Activated T-helper 1 cell treated with anti-CD3 and anti-CD28 coated beads, Interleukin-12 subunit alpha, Interleukin-12 subunit beta, Interleukin-2, Interleukin-4 antibody, amounts not matched to agents 30 ng/mL and 10 ng/mL and 1 ng/mL, durations not matched to agents 14 hours and 24 hours and 36 hours (primary cell): Measurements from ENCODE around the gene GDF10. TPM values are rescaled to one million over a fixed set of nuclear protein-coding genes. Genes with fewer than 3 reads are reported as not detected.

Source experiments
- DNase-seq: peaks from one replicate; pipeline ENCODE4 v3.0.0; 2021; ENCODE audit warnings: low spot score
- H3K27ac Mint-ChIP-seq: one replicate; pipeline ENCODE4 v1.8.0; 2021; ENCODE audit warnings: mild to moderate bottlenecking, mixed read lengths
- H3K27me3 Mint-ChIP-seq: one replicate; pipeline ENCODE4 v1.8.0; 2022; ENCODE audit warnings: mild to moderate bottlenecking, moderate library complexity, mixed read lengths; ENCODE audit not compliant: insufficient read depth
- H3K36me3 Mint-ChIP-seq: one replicate; pipeline ENCODE4 v1.8.0; 2021; ENCODE audit warnings: low read depth, mixed read lengths
- H3K4me1 Mint-ChIP-seq: one replicate; pipeline ENCODE4 v1.8.0; 2021; ENCODE audit warnings: low read depth, mixed read lengths
- H3K4me3 Mint-ChIP-seq: one replicate; pipeline ENCODE4 v1.8.0; 2021; ENCODE audit warnings: mild to moderate bottlenecking, moderate library complexity, mixed read lengths
- H3K9me3 Mint-ChIP-seq: one replicate; pipeline ENCODE4 v1.8.0; 2021; ENCODE audit warnings: mixed read lengths
- intact Hi-C: fragments of 100-400 bp; cut with micrococcal nuclease; formaldehyde crosslinking; loops from one replicate; pipeline ENCODE4 v1.15.1; 2024
- total RNA-seq: library from RNA; stranded (reverse); gene quantifications from 2 replicates; pipeline ENCODE4 v1.2.3, GENCODE V29; 2022

Gene GDF10
- total RNA-seq, 1 donor from 2014 or later: 0.34 TPM

DNA sequence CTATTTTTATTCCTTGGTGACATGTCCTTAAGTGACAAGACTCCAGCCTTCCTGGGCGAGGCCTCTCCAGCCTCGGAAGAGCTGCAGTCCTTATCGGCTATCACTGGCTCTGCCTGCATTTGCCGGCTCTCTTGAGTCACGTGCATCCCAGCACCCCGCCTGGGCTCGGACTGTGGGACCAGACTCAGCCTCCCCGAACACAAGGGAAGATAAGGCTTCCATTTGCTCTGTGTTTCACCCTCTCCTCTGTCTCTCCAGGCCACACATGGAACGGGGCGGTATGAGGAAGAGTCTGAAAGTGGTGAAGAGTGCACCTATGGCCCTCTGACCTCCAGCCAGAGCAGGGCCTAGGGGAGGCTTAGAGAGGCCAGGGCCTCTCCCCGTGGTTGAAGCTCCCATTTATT, 26.9 kb downstream of the GDF10 start:
- H3K9me3 Mint-ChIP-seq: no peaks in the 10 kb centered on the region
- no peak for DNase-seq
- H3K27me3 Mint-ChIP-seq: no peaks in the 10 kb centered on the region
- H3K4me3 Mint-ChIP-seq: no peak overlapping the region
- intact Hi-C loops: no loop called here
- no peak overlapping the region for H3K27ac Mint-ChIP-seq
- no peaks in the 10 kb centered on the region for H3K4me1 Mint-ChIP-seq
- no peaks in the 10 kb centered on the region for H3K36me3 Mint-ChIP-seq

DNA sequence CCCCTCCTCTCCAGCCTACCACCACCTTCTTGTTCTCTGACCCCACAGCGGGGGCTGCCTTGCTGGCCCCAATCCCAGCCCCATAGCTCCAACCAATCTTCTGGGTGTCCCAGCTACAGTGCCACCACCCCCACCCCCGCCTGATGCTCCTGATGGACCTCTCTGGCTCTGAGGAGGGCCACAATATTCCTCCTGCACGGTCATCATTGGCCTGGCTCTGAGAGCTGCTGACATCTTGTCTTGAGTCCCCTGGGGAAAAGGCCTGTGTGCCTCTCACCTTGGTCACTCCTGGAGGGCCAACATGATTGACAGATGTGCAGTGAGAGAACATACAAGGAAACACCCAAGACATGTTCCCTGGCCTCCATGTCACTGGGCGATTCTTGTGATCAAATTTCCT, 29.9 kb downstream of the GDF10 start:
- Mint-ChIP-seq H3K4me3 (no peak overlapping the region), H3K27ac (no peak overlapping the region), H3K9me3 (no peaks in the 10 kb centered on the region), H3K36me3 (no peaks in the 10 kb centered on the region), H3K4me1 (no peaks in the 10 kb centered on the region), H3K27me3 (peaks cover 5% of the 10 kb centered on the region)
- intact Hi-C loops: no loop called here
- no peak for DNase-seq

DNA sequence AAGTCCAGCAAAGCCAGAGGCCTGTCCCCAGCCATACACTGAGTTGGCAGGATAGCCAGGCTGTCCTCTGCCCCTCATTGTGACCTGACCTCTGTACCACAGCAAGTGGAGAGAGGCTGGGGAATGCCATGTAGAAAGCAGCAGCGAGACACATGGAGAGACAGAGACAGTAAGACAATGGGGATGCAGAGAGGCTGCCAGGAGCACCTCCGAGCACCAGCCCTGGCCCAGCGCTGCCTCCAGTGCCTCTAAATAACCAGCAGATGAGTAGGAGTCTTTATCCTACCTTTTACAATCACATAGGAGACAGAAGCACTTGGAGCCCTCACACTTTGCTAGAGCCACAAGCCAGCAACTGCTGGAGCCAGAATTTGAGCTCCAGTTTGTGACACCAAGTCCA, 30.4 kb downstream of the GDF10 start:
- H3K4me3 Mint-ChIP-seq: no peak overlapping the region
- intact Hi-C loops: no loop called here
- H3K4me1 Mint-ChIP-seq: no peaks in the 10 kb centered on the region
- H3K27ac Mint-ChIP-seq: no peak overlapping the region
- H3K27me3 Mint-ChIP-seq: peaks cover 5% of the 10 kb centered on the region
- no peaks in the 10 kb centered on the region for H3K36me3 Mint-ChIP-seq
- DNase-seq: no peak
- H3K9me3 Mint-ChIP-seq: no peaks in the 10 kb centered on the region

DNA sequence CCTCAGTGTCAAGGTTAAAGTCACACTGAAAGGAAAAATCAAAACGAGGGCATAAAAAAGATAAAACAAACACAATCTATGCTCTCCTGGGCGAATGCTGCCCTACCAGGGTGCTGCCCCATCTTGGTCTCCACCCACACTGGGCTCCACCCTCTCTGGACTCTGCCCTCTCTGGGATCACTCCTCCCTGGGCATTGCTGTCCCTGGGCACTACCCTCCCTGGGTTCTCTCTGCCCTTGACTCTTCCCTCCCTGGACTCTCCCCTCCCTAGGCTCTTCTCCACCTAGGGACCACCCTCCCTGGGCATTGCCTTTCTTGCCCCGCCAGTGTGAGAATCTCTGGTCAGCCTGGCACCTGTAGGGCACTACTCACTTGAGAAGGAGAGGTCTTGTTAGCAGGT, 30.8 kb downstream of the GDF10 start:
- H3K4me1 Mint-ChIP-seq: no peaks in the 10 kb centered on the region
- intact Hi-C loops: no loop called here
- H3K4me3 Mint-ChIP-seq: no peak overlapping the region
- H3K27ac Mint-ChIP-seq: no peak overlapping the region
- no peak for DNase-seq
- no peaks in the 10 kb centered on the region for H3K36me3 Mint-ChIP-seq
- H3K27me3 Mint-ChIP-seq: peaks cover 5% of the 10 kb centered on the region
- H3K9me3 Mint-ChIP-seq: no peaks in the 10 kb centered on the region

DNA sequence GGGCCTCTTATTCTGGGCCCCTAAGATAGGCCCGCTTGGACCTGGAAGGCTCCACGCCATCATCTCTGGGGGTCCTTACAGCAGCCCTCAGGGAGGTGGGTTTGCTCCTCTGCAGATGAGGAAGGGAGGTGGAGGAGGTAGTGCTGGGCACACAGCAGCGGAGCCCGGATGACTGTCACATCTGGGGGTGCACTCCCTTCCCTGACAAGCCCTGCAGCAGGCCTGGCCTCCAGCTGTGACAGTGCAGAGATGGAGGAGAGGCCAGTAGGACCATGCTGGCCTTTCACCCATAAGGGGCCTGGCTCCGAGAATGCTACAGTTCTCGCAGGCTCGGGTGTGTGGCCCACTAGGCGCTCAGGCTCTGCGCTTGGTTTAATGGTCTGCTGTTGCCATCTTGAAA, 31.5 kb downstream of the GDF10 start:
- intact Hi-C loops: no loop called here
- Mint-ChIP-seq H3K4me1 (no peaks in the 10 kb centered on the region), H3K27ac (no peak overlapping the region), H3K36me3 (no peaks in the 10 kb centered on the region), H3K9me3 (no peaks in the 10 kb centered on the region), H3K4me3 (no peak overlapping the region), H3K27me3 (peaks cover 8% of the 10 kb centered on the region)
- DNase-seq: no peak

DNA sequence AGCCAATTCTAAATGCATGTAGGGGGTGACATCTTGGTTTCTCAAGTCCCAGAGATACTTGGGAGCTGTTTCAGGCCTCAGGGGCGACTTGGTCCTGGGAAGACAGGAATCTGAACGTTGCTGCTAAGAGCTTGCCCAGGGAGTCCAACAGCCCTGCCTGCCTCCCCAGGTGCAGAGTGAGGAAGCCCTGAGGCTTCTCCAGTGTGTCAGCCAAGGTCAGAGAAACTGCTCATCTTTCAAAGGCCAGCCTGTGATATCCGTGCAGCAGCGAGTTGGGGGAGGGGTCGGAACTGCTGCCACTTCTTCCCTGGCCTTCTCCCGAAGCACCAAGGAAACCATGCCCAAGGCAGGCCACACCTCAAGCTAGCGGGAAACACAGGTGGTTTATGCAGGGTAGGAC, 32.0 kb downstream of the GDF10 start:
- Mint-ChIP-seq H3K4me3 (no peak overlapping the region), H3K4me1 (no peaks in the 10 kb centered on the region), H3K36me3 (no peaks in the 10 kb centered on the region), H3K27me3 (peaks cover 8% of the 10 kb centered on the region), H3K27ac (no peak overlapping the region), H3K9me3 (no peaks in the 10 kb centered on the region)
- no peak for DNase-seq
- intact Hi-C loops: no loop called here

DNA sequence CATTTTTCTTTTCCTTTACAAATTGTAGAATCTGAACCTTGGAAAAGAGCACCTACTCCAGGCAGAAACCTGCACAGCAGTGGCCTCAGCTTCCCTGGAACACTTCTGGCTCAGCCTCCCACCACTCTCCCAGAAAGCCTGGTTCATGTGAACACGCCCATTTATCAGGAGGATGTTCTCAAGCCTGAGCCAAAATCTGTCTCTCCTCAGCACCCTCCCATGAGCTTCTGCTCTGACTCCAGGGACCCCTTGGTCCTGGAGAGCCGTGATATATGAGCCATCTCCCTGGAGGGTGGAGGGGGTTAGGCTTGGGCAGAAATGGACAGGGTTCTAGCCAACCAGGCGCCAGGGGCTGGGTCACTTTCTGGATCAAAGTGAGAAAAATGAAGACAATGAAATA, 32.4 kb downstream of the GDF10 start:
- H3K27ac Mint-ChIP-seq: no peak overlapping the region
- intact Hi-C loops: no loop called here
- DNase-seq: no peak
- peaks cover 8% of the 10 kb centered on the region for H3K27me3 Mint-ChIP-seq
- H3K36me3 Mint-ChIP-seq: no peaks in the 10 kb centered on the region
- H3K9me3 Mint-ChIP-seq: no peaks in the 10 kb centered on the region
- no peak overlapping the region for H3K4me3 Mint-ChIP-seq
- H3K4me1 Mint-ChIP-seq: no peaks in the 10 kb centered on the region

DNA sequence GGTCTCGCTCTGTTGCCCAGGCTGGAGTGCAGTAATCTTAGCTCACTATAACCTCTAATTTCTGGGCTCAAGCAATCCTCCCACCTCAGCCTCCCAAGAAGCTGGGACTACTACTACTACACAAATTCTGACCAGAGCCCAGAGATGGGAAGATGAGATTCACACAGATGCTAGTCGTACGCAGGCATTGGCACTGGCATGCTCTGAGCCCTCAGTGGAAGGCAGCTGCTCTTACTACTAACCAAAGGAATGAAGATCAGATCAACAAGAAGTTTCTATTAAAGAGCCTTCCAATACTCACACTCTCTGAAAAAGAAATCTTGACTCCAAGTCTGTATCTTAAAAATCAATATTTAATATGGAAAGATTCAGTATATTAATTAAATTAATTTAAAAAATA, 32.9 kb downstream of the GDF10 start:
- H3K27me3 Mint-ChIP-seq: peaks cover 8% of the 10 kb centered on the region
- intact Hi-C loops: no loop called here
- H3K4me1 Mint-ChIP-seq: no peaks in the 10 kb centered on the region
- H3K27ac Mint-ChIP-seq: no peak overlapping the region
- no peak overlapping the region for H3K4me3 Mint-ChIP-seq
- DNase-seq: no peak
- H3K9me3 Mint-ChIP-seq: no peaks in the 10 kb centered on the region
- no peaks in the 10 kb centered on the region for H3K36me3 Mint-ChIP-seq

DNA sequence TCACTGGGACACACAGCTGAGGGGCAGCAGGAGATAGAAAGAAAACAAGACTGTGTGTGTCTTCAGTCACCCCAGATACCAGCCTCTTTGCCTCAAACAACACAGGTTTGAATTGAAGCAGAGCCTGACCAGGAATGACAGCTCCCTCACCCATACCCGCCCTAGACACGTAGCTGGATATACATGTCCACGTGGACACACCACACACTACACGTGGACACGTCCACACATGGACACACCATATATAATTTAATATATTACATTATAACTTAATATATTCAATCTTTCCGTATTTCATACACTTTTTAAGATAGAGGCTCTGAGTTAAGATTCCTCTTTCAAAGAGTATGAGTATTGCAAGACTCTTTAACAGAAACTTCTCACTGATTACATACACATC, 33.5 kb downstream of the GDF10 start:
- intact Hi-C loops: no loop called here
- H3K9me3 Mint-ChIP-seq: no peaks in the 10 kb centered on the region
- no peak overlapping the region for H3K27ac Mint-ChIP-seq
- no peaks in the 10 kb centered on the region for H3K4me1 Mint-ChIP-seq
- no peak for DNase-seq
- no peaks in the 10 kb centered on the region for H3K36me3 Mint-ChIP-seq
- H3K27me3 Mint-ChIP-seq: peaks cover 8% of the 10 kb centered on the region
- no peak overlapping the region for H3K4me3 Mint-ChIP-seq

DNA sequence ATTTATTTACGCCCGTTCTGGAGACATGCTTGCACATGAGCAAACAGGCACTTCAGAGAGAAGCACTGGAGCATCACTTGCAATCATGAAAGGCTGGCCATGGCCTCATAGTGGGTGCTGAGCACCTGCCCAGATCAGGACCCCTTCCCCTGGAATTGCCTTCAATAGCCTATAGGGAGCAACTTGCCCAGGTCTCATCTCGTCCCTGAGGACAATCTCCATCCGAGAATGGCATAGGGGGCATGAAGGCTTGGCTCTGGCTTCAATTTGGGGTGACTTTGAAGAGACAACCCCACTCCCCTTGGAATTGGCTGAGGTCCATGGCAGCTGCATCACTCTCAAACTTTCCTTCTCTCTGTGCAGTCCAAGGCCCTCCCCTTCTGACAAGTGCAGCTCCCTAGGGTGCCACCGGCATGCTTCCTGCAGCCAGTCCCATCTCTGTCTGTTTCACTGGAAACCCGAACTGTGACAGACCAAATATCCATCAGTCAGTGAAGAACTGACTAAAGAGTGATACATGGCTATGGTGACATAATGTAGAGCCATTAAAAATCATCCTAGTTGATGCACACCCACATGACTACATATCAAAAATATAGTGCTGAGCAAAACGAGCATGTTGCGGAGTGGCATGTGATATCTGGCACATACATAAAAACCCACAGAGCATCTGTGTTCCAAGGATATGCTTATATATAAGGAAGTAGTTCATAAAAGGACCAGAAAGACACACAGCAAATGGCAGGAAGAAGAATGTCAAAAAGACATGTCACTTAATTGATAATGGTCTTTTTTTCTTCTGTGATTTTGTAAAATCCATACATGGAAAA, 34.7 kb downstream of the GDF10 start:
- DNase-seq: no peak
- Mint-ChIP-seq H3K9me3 (no peaks in the 10 kb centered on the region), H3K27ac (no peak overlapping the region), H3K4me1 (no peaks in the 10 kb centered on the region), H3K27me3 (peaks cover 12% of the 10 kb centered on the region), H3K4me3 (no peak overlapping the region), H3K36me3 (no peaks in the 10 kb centered on the region)
- intact Hi-C loops: no loop called here

DNA sequence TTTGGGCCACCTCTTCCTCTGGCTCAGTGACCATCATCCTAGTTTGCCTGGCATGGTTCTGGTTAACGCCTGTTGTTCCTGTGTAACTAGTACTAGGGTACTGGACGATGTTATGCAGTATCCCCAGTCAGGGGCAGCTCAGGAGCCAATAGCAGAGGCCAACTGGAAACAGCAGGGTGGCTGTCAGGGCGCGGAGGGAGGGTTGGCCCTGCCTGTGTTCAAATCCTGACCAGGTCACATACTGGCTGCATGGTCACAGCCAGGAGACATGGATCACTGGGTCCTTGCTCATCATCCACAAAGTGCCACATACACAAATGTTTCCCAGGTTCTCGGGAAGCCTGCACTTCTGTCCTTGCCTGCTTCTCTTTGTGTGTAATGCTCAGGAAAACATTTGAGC, 35.9 kb downstream of the GDF10 start:
- H3K4me3 Mint-ChIP-seq: no peak overlapping the region
- H3K27me3 Mint-ChIP-seq: peaks cover 12% of the 10 kb centered on the region
- H3K36me3 Mint-ChIP-seq: no peaks in the 10 kb centered on the region
- no peaks in the 10 kb centered on the region for H3K4me1 Mint-ChIP-seq
- intact Hi-C loops: no loop called here
- no peaks in the 10 kb centered on the region for H3K9me3 Mint-ChIP-seq
- no peak overlapping the region for H3K27ac Mint-ChIP-seq
- no peak for DNase-seq

DNA sequence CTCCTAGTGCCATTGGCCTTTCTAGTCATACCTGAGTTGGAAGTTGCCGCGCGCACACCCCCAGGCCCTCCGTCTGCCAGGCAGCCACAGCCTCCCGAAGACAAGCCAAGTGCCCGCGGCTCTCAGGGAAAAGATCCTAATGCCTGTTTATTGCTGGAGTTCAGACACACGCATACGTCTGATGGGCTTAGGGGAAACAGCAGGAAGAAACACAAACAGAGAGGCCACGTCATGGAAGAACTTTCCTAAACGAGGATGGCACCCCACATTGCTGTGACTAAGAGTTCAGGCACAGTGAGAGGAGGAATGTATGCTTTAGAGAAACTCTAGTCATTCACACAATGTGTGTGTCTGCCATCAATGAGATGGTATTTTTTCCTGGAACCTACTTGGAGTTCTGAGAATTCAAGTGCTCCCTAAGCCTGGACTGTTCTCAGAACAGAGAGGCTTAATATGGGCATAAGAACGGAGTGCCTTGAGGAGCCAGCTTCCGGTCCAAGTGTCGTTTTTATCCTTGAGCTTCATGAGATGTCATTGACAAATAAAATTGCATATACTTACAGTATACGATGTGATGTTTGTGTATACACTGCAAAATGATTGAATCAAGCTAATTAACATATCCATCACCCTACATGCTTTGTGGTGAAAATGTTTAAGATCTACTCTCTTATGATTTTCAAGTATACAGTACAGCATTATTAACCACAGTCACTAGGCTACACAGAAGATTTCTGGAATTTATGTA, 36.6 kb downstream of the GDF10 start:
- peaks cover 12% of the 10 kb centered on the region for H3K27me3 Mint-ChIP-seq
- DNase-seq: no peak
- no peak overlapping the region for H3K27ac Mint-ChIP-seq
- no peaks in the 10 kb centered on the region for H3K4me1 Mint-ChIP-seq
- no peaks in the 10 kb centered on the region for H3K36me3 Mint-ChIP-seq
- no peak overlapping the region for H3K4me3 Mint-ChIP-seq
- intact Hi-C loops: no loop called here
- H3K9me3 Mint-ChIP-seq: no peaks in the 10 kb centered on the region

DNA sequence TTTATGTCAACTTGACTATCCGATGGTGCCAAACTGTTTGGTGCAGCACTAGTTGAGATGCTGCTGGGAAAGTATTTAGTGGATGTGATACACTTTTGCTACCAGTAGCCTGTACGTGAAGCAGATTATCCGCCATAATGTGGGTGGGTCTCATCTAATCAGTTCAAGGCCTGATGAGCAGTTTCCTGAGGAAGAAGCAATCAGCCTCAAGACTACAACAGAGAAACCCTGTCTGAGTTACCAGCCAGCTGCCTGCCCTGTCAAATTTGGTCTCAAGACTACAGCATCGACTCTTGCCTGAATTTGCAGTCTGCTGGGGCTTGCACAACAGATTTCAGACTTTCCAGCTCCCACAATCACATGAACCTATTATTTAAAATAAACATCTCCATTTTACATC, 37.3 kb downstream of the GDF10 start:
- Mint-ChIP-seq H3K4me3 (no peak overlapping the region), H3K27ac (no peak overlapping the region), H3K4me1 (no peaks in the 10 kb centered on the region), H3K9me3 (no peaks in the 10 kb centered on the region), H3K36me3 (no peaks in the 10 kb centered on the region), H3K27me3 (peaks cover 12% of the 10 kb centered on the region)
- DNase-seq: no peak
- intact Hi-C loops: no loop called here
